Retina (tissue), 1 donor: Measurements from ENCODE around the gene CHMP5.

ENCODE experiments used
- DNase-seq: peaks from one replicate; pipeline ENCODE4 v3.0.0-alpha.2; 2016

Gene CHMP5

DNA sequence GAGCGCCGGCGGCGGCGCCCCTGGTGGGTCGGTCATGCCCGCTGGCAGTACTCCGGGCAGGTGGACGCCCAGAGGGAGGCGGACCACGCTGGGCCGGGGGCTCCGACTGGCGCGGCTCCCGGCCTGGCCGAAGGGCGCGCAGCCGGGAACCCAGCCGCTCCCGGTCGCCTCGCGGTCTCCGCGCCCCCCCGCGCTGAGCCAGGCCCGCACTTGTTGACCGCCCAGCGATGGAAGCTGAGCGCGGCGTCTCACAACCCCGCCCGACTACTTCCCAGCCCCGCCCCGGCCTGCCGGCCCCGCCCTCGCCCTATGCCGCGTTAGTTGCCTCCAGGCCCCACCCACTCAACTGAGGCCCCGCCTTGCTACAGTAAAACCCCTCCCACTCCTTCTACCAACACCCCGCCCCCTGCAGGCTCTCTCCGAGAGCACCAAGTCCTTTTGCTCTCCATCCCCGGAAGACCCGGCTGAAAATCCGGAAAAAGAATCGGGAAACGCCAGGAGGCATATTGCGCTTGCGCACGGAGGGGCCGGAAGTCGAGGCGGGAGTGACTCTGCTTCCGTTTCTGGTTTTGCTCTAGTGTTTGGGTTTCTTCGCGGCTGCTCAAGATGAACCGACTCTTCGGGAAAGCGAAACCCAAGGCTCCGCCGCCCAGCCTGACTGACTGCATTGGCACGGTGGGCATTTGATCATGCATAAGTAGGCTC lies at the start of gene CHMP5, which contains the start of gene BAG1:
CHMP5 (plus strand) TSS at position 577 of the 705 bp plus-strand sequence; CDS start at position 607, 30 bp downstream.
BAG1 (minus strand) TSS at position 236 of the 705 bp plus-strand sequence.
- peak; percentile 95 for DNase-seq

DNA sequence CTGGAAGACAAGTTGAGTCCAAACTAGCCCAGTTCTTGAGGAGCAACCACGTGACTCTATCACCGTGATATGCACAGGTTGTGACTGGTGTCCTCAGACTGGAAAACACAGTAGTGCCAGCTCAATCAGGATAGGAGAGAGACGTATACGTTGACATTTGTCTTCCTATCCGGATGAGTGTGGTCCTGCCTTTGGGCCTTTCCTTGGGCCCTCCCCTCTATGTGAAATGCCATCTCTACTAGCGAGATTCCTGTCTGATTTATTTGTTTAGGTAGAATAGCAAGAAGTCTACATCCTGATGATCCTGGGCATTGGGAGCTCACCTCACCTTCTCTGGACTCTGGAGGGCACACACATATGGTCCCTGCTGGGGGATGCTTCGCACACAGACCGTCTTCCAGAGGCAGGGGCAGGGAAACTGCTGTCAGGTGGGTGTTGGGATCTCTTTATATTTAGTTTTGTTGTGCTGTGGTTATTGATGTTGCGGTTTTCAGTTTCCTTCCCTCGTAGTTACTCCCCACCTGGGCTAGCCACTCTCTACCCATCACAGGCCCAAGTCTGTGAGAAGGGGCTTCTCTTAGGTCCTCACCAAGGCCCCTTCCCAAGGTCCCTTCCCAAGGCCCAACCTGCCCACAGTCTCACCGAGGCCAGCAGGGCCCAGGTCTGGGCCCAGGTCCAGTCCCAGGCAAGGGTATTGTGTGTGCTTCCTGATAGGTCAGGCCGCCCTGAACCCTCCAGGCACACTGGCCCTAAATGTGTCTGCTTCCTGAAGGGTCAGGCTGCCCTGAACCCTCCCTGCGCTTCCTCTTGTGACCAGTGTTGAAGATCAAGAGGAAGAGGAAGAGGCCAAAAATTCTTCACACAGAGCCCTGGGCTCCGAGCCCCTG lies 43.9 kb upstream of the CHMP5 start:
- DNase-seq: no peak

DNA sequence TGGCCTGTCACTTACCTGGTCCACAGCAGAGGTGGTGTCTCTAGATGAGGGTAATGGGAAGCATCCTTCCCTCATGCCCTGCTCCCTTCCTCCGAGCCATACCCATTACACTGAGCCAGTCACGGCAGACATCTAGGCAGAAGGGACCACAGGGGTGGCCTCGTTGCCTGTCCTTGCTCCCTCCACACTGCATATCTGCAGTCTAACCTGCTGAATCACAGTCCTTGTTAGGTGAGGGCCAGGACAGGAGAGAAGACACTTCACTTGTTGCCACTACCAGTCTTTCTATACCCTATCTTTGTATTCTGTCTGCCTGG lies 43.3 kb upstream of the CHMP5 start:
- DNase-seq: no peak

DNA sequence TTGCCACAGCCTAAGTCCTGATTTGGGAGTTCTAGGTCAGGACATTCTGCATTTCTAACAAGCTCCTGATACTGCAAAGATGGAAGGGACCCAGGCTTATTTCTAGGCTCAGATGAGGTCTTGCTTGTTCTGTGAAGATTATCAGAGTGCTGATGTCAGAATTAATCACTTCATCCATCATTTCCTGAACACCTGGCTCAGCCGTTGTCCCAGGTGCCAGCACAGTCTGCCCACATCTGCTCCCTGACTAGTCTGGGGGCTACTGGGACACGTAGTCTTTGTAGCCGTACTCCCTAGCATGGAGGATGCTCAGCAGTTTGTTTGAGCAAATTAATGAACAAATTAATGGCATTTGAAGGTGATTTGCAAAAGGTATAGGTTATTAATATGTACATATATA lies 42.8 kb upstream of the CHMP5 start:
- DNase-seq: no peak

DNA sequence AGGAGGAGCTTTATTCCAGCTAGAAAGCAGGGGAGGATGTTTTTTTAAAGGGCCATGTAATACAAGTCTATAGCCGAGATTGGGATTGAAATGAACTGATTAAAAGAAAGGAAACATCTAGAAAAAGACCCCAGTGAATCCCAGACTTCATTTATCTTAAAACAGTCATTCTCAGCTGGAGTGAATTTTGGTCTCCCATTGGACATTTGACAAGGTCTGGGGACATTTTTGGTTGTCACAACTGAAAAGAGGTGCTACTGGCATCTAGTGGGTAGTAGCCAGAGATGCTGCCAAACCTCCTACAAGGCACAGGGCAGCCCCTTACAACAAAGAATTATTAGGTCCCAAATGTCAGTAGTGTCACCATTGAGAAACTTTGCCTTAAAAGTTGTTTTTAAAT lies 41.2 kb upstream of the CHMP5 start:
- DNase-seq: no peak

DNA sequence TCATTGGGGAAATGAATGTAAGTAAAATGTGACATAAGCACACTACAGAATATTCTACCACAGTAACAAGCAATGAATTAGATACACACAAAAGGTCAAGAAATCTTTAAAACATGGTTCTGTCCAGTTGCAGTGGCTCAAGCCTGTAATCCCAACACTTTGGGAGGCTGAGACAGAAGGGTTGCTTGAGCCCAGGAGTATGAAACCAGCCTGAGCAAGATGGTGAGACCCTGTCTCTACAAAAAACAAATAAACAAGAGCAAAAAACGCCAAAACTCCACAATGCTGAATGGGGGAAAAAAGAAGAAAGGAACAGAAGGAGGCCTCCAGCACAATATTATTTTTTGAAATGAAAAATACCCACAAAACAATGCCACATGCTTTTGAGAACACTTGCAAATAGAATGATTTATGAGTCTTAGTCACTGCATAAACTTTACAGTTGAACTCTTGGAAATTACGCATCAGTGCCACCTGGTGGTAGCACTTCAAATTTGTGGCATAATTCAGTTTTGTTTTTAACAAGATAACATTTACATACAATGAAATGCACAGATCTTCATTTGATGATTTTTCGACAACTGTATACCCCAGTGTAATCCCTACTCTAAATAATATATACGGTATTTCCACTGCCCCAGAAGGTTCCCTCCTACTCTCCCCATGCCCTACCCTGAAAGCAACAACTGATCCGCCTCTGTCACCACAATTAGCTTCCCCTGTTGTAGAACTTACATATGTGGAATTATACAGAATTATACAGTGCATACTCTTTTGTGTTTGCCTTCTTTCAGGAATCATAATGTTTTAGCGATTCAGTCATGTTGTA lies 39.3 kb upstream of the CHMP5 start:
- DNase-seq: peak; percentile 65

DNA sequence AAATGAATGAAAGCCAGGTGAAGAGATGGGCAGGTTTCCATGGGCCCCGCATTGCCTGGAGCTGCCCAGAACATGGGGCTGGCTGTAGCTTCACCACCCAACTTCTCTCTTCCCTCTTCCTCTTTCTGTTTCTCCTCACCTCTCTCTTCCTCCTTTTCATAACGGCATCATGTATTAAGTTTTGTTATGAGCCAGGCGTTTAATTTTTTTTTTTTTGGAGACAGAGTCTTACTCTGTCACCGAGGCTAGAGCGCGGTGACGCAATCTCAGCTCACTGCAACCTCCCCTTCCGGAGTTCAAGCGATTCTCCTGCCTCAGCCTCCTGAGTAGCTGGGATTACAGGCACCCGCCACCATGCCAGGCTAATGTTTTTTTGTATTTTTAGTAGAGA lies 37.8 kb upstream of the CHMP5 start:
- no peak for DNase-seq

DNA sequence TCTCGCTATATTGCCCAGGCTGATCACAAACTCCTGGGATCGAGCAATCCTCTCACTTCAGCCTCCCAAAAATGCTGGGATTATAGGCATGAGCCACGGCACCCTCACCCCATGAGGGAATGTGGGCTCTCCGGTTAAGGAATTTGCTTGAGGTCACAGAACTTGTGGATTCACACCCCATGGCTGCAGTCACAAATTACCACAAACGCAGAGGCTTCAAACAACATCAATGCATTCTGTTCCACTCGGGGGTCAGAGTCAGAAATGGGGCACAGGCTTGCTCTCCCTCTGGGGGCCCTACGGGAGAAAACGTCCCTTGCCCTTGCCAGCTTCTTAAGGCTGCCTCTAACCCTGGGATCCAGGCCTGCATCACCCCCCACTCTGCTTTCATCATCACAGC lies 37.1 kb upstream of the CHMP5 start:
- no peak for DNase-seq

DNA sequence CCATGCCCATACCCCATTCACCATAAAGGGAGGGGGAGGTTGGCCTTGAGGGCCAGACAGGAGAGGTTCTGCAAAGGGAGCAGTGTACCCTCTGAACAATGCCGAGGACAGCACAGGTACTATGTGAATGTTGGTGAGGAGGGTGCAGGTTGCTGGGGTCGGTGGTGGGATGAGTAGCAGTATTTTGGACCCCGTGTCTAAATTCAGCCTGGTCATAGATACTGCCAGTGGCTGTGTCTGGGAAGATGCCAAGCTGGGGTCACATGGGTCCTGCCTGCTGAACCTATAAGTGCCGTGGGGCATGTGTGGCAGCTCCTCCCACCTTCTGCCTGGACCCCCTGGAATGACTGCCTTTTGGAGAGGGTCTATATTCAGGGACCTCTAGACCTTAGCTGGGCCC lies 36.2 kb upstream of the CHMP5 start:
- no peak for DNase-seq

DNA sequence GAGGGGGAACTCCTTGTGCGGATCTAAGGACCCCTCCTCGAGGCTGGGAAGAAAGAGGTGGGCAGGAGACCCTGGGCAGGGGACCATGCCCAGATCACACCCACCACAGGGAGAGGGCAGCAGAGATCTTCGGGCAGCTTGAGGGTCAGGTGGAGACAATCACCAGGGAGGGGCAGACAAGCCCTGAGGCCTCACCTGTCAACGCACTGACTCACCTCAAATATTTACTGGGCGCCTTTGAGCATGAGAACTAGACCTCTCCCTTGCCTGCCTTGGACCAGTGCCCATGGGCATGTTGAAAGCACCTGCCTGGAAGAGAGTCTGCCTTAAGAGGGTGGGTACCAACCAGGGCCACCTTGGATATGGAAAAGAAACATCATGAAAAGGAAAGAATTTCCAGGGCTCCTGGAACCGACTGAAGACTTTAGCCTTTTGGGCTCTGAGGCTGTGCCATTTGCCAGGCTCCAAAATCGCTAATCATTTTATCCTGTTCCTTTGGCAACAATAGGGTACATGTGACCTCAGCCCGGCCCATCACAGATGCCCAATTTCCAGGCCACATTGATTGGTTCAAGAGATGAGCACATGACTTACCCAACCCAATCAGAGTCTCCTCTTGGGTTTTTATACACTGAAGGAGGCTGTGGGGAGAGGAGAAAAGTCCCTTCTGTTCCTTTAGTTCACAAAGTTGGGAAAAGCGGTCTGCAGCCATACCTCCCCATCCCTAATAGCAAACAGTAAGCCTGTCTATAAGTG lies 35.3 kb upstream of the CHMP5 start:
- no peak for DNase-seq

DNA sequence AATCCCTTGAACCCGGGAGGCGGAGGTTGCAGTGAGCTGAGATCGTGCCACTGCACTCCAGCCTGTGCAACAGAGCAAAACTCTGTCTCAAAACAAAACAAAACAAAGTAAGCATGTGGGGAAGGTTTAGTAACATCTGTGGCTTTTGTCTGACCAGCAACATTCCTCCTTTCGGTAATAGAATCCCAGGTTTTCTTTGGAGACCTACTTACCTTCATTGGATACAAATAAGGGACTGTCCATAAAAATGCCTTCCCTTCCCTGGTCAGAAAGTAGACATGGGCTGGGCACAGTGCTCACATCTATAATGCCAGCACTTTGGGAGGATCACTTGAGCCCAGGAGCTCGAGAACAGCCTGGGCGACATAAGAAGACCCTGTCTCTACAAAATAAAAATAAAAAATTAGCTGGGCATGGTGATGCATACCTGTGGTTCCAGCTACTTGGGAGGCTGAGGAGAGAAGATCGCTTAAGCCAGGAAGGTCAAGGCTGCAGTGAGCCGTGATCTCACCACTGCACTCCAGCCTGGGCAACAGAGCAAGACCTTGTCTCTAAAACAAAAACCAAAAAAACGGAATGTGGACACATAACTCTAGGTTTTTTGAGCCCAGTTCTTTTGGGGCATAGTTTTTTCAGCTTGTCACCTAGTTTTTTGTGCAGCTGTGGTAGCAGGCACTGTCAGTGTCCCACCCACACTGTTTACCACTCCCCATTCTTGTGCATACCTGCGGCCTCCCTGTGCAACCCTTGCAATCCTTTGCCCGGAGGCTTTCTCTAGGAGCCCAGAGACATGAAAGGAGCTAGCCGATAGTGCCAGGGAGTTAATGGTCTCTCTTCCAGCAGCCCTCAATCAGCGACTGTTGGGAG lies 33.9 kb upstream of the CHMP5 start:
- DNase-seq: no peak

DNA sequence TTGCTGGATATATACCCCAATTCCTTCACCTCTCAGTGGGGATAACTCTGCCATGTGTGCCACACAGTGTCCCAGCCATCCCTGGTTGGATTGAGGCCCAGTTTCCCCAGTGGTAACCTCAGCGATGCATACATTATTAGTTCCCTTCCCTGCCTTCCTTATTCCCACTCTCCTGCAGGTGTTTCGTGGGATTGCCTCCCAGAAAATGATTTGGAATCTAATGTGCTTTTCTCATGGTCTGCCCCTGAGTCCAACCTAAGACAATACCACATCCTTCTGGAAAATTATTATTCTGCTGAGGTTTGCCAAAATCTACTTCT lies 33.3 kb upstream of the CHMP5 start:
- DNase-seq: no peak

DNA sequence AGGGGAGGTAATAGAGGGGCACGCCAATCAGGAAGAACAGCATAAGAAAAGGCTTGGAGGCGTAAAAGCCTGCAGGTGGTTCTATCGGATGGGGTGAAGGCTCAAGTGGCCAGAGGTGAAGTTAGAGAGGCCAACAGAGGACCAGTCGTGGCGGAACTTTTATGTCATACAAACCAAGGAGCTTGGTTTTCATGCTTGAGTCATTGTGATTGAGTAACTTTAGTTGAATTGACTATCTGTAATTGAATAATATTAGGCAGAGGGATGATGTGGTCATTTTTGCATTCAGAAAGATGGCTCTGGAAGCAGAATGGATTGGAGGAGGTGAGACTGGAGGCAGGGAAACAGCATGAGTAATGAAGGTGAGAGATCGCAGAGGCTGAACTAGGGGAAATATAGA lies 32.0 kb upstream of the CHMP5 start:
- DNase-seq: no peak

DNA sequence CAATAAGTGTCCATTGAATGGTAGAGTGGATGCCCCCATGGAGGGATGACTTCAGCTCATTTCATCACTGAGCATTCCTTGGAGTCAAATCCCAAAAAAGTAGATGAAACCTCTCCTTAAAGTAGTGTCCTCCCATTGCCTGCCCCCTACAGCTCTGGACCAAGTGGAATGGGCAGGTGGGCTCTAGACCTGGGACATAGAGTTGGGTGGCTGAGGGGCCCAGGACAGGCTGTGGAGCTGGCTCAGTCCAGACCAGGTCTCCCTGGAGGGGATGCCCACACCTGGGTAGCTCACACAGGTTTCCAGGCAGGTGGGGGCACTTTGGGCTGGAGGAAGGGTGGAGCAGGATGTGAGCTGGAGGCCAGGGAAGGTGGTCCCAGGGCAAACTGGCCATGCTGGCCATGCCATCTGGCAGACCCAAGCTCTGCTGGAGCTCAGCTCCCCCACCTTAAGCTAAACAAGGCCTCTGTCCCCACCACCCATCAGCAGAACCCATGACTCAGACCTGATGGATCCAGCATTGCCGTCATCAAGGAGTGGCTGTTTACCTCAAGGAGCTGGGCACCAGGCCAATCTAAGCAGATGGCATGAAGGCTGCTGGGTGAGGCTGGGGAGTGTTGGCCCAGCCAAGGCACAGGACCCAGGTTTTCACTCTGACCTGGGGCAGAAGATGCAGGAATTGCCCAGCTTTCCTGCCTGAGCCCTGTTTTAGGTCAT lies 31.1 kb upstream of the CHMP5 start:
- DNase-seq: no peak

DNA sequence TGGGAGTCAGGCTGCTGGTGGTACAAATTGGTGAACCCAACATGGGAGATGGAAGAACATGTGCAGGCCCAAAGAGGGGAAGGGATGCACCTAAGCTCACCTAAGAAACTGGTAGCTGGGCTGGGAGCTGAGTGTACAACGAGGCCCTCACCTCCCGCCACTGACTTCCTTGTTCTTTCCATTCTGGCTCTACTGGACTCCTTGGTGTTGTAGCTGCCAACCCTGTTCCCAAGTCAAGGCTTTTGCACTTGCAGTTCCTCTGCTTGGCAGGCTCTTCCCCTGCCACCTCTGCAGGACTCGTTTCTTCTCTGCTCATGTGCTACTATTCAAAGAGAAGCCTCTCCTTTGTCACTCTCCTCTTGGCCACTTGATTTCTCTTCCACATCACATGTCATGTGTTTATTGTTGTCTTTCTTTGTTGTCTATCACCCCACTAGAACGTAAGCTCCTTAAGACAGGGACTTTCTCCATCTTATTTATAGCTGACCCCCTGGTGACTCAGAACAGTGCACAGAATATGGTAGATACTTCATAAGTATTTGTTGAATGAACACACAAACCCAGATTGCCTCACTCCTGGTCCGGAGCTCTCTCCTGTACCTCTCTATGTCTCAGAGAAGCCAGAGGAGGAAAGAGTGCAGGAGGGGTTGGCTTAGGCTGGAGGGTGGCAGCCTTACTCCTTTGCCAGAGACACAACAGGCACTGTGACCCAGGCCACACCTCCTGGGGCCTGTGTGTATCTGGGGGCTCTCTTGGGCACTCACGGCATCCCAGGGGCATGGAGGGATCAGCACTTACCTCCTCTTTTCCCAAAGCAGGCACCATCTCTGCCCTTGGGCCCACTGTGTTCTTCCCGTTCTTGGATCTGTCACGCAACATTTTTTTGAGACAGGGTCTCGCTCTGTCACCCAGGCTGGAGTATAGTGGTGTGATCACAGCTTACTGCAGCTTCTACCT lies 30.1 kb upstream of the CHMP5 start:
- DNase-seq: no peak

DNA sequence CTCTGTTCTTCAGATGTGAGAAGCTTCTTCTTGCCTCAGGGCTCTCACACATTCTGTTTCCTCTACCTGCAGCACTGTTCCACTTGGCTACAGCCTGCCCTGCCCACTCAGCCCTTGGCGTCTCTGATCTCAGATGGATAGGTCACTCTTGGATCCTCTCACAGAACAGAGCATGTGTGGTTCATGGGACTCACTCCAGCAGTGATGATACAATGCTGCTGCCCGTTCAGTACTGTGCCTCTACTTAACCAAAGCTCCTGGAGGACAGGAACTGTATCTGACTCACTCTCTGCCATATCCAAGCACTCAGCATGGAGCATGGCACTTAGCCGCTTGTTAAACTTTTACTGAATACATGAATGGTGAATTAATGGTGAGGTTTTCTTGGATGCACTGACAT lies 28.3 kb upstream of the CHMP5 start:
- no peak for DNase-seq

DNA sequence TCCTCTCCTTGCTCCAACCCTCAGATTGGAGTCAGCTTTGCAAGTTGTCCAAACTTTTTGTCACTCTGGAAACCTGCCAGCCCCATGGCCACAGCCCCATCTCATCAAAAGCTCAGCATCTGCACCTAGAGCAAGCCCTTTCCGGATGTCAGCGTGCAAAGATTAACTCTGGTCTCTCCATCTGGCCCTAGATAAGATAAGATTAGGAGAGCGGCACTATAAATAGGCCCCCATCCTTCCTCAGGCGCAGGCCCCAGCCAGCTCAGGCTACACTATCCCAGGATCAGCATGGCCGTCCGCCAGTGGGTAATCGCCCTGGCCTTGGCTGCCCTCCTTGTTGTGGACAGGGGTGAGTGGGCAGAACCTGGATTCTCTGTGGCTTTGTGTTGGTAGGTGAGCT lies 24.9 kb upstream of the CHMP5 start, which contains the start of gene SPINK4:
SPINK4 (plus strand) TSS at position 247 of the 400 bp plus-strand sequence; CDS start at position 289, 42 bp downstream.
- peak; percentile 18 for DNase-seq

DNA sequence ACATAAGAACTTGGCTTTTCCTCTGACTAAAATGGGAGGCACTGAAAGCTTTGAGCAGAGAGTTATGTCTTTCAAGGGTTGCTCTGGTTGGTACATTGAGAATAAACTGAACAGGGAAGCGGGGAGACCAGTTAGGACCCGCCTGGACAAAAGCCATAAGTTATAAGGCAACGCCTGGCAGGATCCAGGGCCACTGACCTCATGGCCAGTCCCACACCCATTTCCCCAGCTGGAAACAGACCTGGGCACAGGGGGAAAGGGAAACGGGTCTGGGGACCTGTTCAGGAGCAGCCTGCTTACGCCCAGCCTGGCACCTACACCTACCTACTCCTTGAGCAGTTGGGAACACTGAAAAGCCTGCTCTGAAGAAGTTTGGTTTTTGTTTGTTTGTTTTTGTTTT lies 23.6 kb upstream of the CHMP5 start:
- DNase-seq: no peak

DNA sequence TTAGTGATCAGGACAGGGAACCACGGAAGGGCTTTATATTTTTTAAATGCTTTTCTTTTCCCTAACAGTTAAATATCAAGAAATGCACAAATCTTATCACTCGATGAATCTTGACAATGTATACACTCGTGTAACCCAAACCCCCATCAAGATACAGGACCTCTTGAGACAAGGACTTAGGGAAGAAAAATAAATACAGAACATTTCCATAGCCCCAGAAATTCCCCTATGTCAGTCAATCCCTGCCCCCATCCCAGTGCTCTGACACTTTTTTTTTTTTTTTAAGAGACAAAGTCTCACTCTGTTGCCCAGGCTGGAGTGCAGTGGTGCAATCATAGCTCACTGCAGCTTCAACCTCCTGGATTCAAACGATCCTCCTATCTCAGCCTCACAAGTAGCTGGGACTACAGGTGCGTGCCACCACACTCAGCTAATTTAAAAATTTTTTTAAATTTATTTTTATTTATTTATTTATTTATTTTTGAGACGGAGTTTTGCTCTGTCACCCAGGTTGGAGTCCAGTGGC lies 22.2 kb upstream of the CHMP5 start:
- DNase-seq: no peak
